Activated T-cell treated with anti-CD3 and anti-CD28 coated beads, Interleukin-2, amount 50 U/mL, for 72 hours (primary cell): Measurements from ENCODE around the gene RAB11FIP5. TPM values are rescaled to one million over a fixed set of nuclear protein-coding genes. Genes with fewer than 3 reads are reported as not detected.
"Not testable (repeated sequence)": the region's sequence is repeated elsewhere in the genome, so short reads cannot be mapped to it uniquely, and the experiment has no call there.

ENCODE experiments used
- ATAC-seq, 2 donors: fragments of 150-1000 bp; cut with Tn5 transposase; replicated peaks in 1 of 2; 2 replicates each; pipeline ENCODE4 v1.10.0; 2021; ENCODE audit warnings: moderate library complexity in 2 of 2, mild to moderate bottlenecking in 1 of 2
- DNase-seq, 2 donors: peaks; one replicate each; pipeline ENCODE4 v3.0.0; 2021 to 2022; ENCODE audit warnings: mixed read lengths in 1 of 2
- H3K27ac Mint-ChIP-seq: one replicate; pipeline ENCODE4 v1.8.0; 2022; ENCODE audit warnings: mild to moderate bottlenecking, moderate library complexity, mixed read lengths
- H3K27me3 Mint-ChIP-seq: one replicate; pipeline ENCODE4 v1.8.0; 2022; ENCODE audit warnings: low read depth, mixed read lengths
- H3K36me3 Mint-ChIP-seq, 2 donors: one replicate each; pipeline ENCODE4 v1.8.0; 2022; ENCODE audit warnings: mixed read lengths in 2 of 2, mild to moderate bottlenecking in 1 of 2; ENCODE audit not compliant: insufficient read depth in 2 of 2
- H3K4me1 Mint-ChIP-seq: one replicate; pipeline ENCODE4 v1.8.0; 2022; ENCODE audit warnings: low read depth, mixed read lengths
- H3K4me3 Mint-ChIP-seq, 2 donors: one replicate each; pipeline ENCODE4 v1.8.0; 2022; ENCODE audit warnings: mild to moderate bottlenecking in 2 of 2, mixed read lengths in 2 of 2, moderate library complexity in 2 of 2
- H3K9me3 Mint-ChIP-seq, 2 donors: one replicate each; pipeline ENCODE4 v1.8.0; 2022; ENCODE audit warnings: mixed read lengths in 2 of 2
- total RNA-seq, 2 donors: library from RNA; stranded (reverse); gene quantifications; one replicate each; pipeline ENCODE4 v1.2.3, GENCODE V29; 2022

The RAB11FIP5 gene
- total RNA-seq, 2 donors from 2014 or later: 6.6 to 9.8 TPM

- not testable (repeated sequence) for ATAC-seq, H3K27me3 Mint-ChIP-seq, H3K9me3 Mint-ChIP-seq, DNase-seq, H3K27ac Mint-ChIP-seq, H3K4me3 Mint-ChIP-seq, H3K36me3 Mint-ChIP-seq
- peaks cover 39% of the 10 kb centered on the region for H3K4me1 Mint-ChIP-seq
Observed at GRCh38 chr2:73065070-73065469, 47.7 kb downstream of the RAB11FIP5 start.

DNA sequence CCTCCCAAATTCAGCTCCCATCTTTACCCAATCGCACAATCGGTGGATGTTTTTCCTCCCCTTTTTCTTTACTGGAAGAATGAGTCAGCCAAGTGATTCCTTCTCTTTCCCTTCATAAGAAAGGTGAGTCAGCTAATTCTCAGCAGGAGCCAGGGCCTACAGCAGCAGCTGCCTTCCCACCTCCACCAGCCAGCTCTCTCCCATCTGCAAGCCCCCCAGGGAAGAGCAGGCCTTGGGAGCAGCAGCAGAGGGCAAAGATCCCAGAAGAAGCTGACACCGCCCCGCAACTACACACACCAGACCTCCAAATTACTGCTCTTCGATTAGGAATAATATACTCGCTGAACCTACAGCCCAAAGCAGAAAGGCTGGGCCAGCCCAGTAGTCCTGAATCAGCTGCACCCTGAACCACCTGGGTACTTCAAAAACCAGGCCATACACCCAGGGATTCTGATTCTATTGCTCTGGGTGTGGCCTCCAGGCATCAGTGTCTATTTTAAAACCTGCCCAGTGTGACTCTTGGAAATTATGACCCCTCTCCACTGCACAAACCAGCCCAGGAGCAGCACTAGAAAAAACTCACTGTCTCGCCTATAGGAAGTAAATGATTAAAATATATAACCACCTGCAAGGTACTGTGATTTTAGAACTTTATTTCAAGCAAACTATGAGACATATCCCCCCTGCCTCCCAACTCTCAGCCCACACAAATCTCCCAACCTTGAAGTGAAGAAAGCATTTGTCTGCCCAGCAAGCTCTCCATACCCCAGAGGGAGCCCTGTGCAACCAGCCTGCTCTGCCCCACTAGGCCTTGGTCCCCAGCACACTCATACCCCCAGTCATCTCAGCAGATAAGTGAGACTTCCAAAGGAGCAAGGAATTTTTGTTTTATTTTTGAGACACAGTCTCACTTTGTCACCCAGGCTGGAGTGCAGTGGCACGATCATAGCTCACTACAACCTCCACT, 48.6 kb downstream of the RAB11FIP5 start:
- H3K4me1 Mint-ChIP-seq: peaks cover 31% of the 10 kb centered on the region
- H3K4me3 Mint-ChIP-seq: no peak overlapping the region
- H3K27ac Mint-ChIP-seq: peak overlapping the region; percentile 52
- ATAC-seq: peak in 1 of 2 donors; percentile 26
- DNase-seq: no peak
- no peaks in the 10 kb centered on the region for H3K27me3 Mint-ChIP-seq
- H3K36me3 Mint-ChIP-seq: no peaks in the 10 kb centered on the region
- no peaks in the 10 kb centered on the region for H3K9me3 Mint-ChIP-seq

GRCh38 chr2:73063472-73063871, 49.3 kb downstream of the RAB11FIP5 start:
- no peak for ATAC-seq
- Mint-ChIP-seq H3K36me3 (no peaks in the 10 kb centered on the region), H3K27ac (no peak overlapping the region), H3K27me3 (no peaks in the 10 kb centered on the region), H3K4me1 (peaks cover 27% of the 10 kb centered on the region), H3K4me3 (no peak overlapping the region), H3K9me3 (no peaks in the 10 kb centered on the region)
- no peak for DNase-seq

- no peaks in the 10 kb centered on the region for H3K9me3 Mint-ChIP-seq
- H3K4me1 Mint-ChIP-seq: peaks cover 15% of the 10 kb centered on the region
- H3K36me3 Mint-ChIP-seq: peaks cover 5 to 10% of the 10 kb centered on the region in 2 donors
- H3K27ac Mint-ChIP-seq: no peak overlapping the region
- H3K27me3 Mint-ChIP-seq: no peaks in the 10 kb centered on the region
- DNase-seq (no peak), ATAC-seq (no peak)
- no peak overlapping the region for H3K4me3 Mint-ChIP-seq
Observed at GRCh38 chr2:73059106-73059505, 53.6 kb downstream of the RAB11FIP5 start.

DNA sequence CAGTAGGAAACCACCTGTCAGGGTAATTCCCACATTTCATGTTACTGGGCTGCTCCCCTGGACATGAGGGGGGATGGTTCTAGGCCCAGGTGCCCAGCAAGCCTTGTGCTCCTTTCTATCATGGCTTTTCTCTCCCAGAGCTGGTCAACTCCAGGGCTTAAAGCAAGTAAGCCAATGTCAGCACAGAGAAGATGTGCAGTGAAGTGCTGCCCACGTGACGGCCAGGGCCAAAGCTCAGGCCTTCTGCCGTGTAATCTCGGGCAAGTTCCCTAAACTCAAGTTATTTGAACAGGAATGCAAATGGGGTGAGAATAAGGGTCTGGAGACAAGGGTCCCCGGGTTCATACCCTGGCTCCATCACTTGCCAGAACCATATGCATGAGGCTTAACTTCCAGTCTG, 57.8 kb downstream of the RAB11FIP5 start:
- no peak overlapping the region for H3K27ac Mint-ChIP-seq
- DNase-seq (no peak), ATAC-seq (no peak)
- H3K36me3 Mint-ChIP-seq: peaks cover 5 to 10% of the 10 kb centered on the region in 2 donors
- H3K4me1 Mint-ChIP-seq: no peaks in the 10 kb centered on the region
- H3K4me3 Mint-ChIP-seq: no peak overlapping the region
- H3K27me3 Mint-ChIP-seq: no peaks in the 10 kb centered on the region
- H3K9me3 Mint-ChIP-seq: no peaks in the 10 kb centered on the region

GRCh38 chr2:73053316-73054114, 59.2 kb downstream of the RAB11FIP5 start:
- ATAC-seq (no peak), DNase-seq (no peak)
- Mint-ChIP-seq H3K9me3 (no peaks in the 10 kb centered on the region), H3K27me3 (no peaks in the 10 kb centered on the region), H3K4me1 (no peaks in the 10 kb centered on the region), H3K36me3 (peaks cover 5 to 10% of the 10 kb centered on the region in 2 donors), H3K4me3 (no peak overlapping the region), H3K27ac (no peak overlapping the region)

DNA sequence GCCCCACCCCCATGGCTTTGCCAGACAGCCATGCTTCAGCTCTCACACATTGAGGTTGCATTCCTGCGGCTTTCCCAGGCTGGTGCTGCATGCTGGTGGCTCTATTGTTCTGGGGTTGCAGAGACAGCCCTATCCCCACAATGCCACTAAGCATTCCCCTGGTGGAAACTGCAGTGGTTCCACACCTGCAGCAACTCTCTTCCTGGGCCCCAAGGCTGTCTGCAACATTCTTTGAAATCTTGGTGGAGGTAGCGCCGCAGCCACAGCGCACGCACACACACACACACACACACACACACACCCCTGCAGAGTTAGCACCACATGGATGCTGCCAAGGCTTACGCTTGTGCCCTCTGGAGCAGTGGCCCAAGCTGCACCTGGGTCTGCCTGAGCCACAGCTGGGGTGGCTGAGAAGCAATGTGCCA, 62.6 kb downstream of the RAB11FIP5 start:
- DNase-seq (no peak), ATAC-seq (no peak)
- Mint-ChIP-seq H3K27me3 (no peaks in the 10 kb centered on the region), H3K9me3 (no peaks in the 10 kb centered on the region), H3K36me3 (no peaks in the 10 kb centered on the region), H3K27ac (no peak overlapping the region), H3K4me1 (no peaks in the 10 kb centered on the region), H3K4me3 (no peak overlapping the region)

- no peak overlapping the region for H3K4me3 Mint-ChIP-seq
- no peak for DNase-seq
- peaks cover 12% of the 10 kb centered on the region for H3K4me1 Mint-ChIP-seq
- no peaks in the 10 kb centered on the region for H3K9me3 Mint-ChIP-seq
- no peaks in the 10 kb centered on the region for H3K27me3 Mint-ChIP-seq
- no peaks in the 10 kb centered on the region for H3K36me3 Mint-ChIP-seq
- ATAC-seq: peak; percentile 28 to 31
- no peak overlapping the region for H3K27ac Mint-ChIP-seq
Observed at GRCh38 chr2:73043929-73044832, 68.6 kb downstream of the RAB11FIP5 start.

DNA sequence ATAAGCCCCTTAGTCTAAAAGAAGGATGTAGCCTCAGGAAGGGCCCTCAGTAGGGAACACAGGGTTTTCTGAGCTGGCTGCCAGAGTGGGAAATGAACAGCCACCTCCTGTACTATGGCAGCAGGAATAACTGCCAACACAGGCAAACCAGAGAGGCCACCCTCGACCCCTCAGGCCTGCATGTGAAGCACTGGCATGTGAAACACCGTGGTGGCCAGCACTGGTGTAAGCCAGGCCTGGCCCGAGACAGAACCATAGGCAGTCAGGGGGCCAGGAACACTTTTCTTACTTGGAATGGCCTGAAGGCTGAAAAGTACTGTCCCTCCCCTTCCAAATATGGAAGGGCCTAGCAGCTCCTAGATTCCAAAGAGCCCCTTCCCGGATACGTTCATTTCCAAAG, 69.5 kb downstream of the RAB11FIP5 start:
- H3K27me3 Mint-ChIP-seq: no peaks in the 10 kb centered on the region
- H3K36me3 Mint-ChIP-seq: no peaks in the 10 kb centered on the region
- H3K4me1 Mint-ChIP-seq: peaks cover 12% of the 10 kb centered on the region
- no peak overlapping the region for H3K4me3 Mint-ChIP-seq
- no peak overlapping the region for H3K27ac Mint-ChIP-seq
- ATAC-seq: no peak
- no peak for DNase-seq
- H3K9me3 Mint-ChIP-seq: no peaks in the 10 kb centered on the region

DNA sequence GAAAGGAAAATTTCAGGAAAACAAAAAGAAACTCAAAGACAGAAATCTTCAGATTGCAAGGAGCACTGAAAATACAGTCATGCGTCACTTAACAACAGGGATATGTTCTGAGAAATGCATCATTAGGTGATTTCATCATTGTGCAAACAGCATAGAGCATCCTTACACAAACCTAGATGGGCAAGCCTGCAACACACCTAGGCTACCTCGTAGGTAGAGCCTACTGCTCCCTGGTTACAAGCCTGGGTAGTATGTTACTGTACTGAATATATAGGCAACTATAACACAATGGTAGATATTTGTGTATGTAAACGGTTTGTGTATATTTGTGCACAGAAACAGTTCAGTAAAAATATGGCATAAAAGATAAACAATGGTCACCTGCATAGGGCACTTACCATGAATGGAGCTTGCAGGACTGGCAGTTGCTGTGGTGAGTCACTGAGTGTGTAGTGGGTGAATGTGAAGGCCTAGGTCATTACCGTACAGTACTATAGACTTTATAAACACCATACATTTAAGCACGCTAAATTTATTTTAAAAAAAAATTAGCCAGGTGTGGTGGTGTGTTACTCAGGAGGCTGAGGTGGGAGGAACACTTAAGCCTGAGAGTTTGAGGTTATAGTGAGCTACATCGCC, 74.7 kb downstream of the RAB11FIP5 start:
- Mint-ChIP-seq H3K4me3 (no peak overlapping the region), H3K27ac (no peak overlapping the region), H3K4me1 (peaks cover 4% of the 10 kb centered on the region), H3K27me3 (no peaks in the 10 kb centered on the region), H3K9me3 (no peaks in the 10 kb centered on the region), H3K36me3 (no peaks in the 10 kb centered on the region)
- ATAC-seq (no peak), DNase-seq (no peak)

- Mint-ChIP-seq H3K27me3 (no peaks in the 10 kb centered on the region), H3K9me3 (no peaks in the 10 kb centered on the region), H3K36me3 (no peaks in the 10 kb centered on the region), H3K27ac (no peak overlapping the region), H3K4me3 (no peak overlapping the region), H3K4me1 (peaks cover 4% of the 10 kb centered on the region)
- no peak for ATAC-seq
- no peak for DNase-seq
Observed at GRCh38 chr2:73036766-73037165, 76.0 kb downstream of the RAB11FIP5 start.
